Skeletal muscle tissue (tissue), 4 donors: ENCODE results near the gene SLC6A19. TPM values are rescaled to one million over a fixed set of nuclear protein-coding genes. Genes with fewer than 3 reads are reported as not detected.

ENCODE experiments used
- H3K27ac ChIP-seq: one replicate; pipeline ENCODE4 v1.7.0; 2013; ENCODE audit warnings: mild to moderate bottlenecking, low read depth, low read length, inconsistent platforms
- H3K27me3 ChIP-seq, 3 donors: one replicate each; pipeline ENCODE4 v1.7.0; 2013; ENCODE audit warnings: low read length in 3 of 3; ENCODE audit not compliant: control insufficient read depth in 3 of 3, insufficient read depth in 3 of 3
- H3K36me3 ChIP-seq, 3 donors: one replicate each; pipeline ENCODE4 v1.7.0; 2013; ENCODE audit warnings: low read length in 3 of 3; ENCODE audit not compliant: control insufficient read depth in 3 of 3, insufficient read depth in 3 of 3
- H3K4me1 ChIP-seq, 3 donors: one replicate each; pipeline ENCODE4 v1.7.0; 2013; ENCODE audit warnings: low read length in 3 of 3, mild to moderate bottlenecking in 3 of 3; ENCODE audit not compliant: control insufficient read depth in 3 of 3, insufficient read depth in 3 of 3
- H3K4me3 ChIP-seq, 3 donors: one replicate each; pipeline ENCODE4 v1.7.0; 2013; ENCODE audit warnings: low read length in 3 of 3
- H3K9ac ChIP-seq, 3 donors: one replicate each; pipeline ENCODE4 v1.7.0; 2013; ENCODE audit warnings: low read length in 3 of 3, mild to moderate bottlenecking in 3 of 3, moderate library complexity in 2 of 3, low read depth in 1 of 3
- H3K9me3 ChIP-seq, 3 donors: one replicate each; pipeline ENCODE4 v1.7.0; 2013; ENCODE audit warnings: low read length in 3 of 3; ENCODE audit not compliant: control insufficient read depth in 3 of 3
- total RNA-seq: library from RNA; depleted of rRNA; stranded (reverse); fragments of >200 nt; gene quantifications from one replicate; pipeline ENCODE4 v1.2.3, GENCODE V29; 2014
- donor health status: Osteomylitis.

SLC6A19 gene
- total RNA-seq, 1 donor from 2014 or later = under 0.01 TPM

DNA sequence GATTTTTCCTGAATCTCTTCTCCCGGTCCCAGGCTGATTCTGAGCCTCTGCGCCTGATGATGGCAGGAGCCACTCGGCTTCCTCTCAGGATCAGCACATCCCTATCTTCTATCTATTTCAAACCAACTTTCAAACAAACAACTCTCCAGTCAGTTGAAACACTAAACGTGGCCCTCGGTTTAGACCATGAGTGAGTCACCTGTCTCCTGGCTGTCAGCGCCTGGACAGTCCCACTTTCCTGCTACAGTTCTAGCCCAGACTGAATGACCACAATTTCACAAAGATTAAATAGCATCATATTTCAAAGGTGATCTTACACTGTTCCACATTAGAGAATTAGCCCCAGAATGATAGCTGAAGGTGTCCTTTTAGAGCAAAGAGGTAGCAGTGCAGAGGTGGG, 6.2 kb downstream of the SLC6A19 start:
- H3K9ac ChIP-seq = no peak overlapping the region
- H3K27ac ChIP-seq = no peak overlapping the region
- H3K27me3 ChIP-seq = peaks cover 46 to 55% (median 54%) of the 10 kb centered on the region in 3 donors
- no peak overlapping the region for H3K4me3 ChIP-seq
- no peaks in the 10 kb centered on the region for H3K4me1 ChIP-seq
- H3K36me3 ChIP-seq = no peaks in the 10 kb centered on the region
- peaks cover 0 to 3% (median 0%) of the 10 kb centered on the region in 3 donors for H3K9me3 ChIP-seq

DNA sequence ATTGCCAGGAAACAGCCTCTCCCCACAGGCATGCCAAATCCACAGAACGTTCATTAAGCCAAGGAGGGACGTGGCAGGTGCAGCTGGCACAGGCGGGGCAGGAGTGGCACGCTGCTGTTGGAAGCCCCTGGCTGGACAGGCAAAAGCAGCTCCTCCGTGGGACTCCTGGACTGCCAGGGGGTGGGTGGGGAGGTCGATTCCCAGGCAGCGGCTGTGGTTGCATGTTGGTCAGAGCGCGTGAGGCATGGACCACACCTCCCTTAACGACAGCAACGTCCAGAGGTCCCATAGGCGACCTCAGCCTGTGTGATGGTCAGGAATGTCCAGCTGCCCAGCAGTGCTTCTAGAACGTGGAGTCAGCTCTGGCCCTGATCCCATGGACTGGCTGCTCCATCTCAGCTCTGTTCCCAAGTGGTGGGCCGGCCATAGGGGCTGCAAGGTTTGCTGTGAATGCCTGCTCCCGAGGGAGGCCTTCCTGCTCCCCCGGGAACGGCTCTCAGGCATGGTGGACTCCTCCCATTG, 6.9 kb downstream of the SLC6A19 start:
- no peaks in the 10 kb centered on the region for H3K4me1 ChIP-seq
- H3K36me3 ChIP-seq = no peaks in the 10 kb centered on the region
- peaks cover 44 to 55% (median 54%) of the 10 kb centered on the region in 3 donors for H3K27me3 ChIP-seq
- peaks cover 0 to 3% (median 0%) of the 10 kb centered on the region in 3 donors for H3K9me3 ChIP-seq
- no peak overlapping the region for H3K4me3 ChIP-seq
- H3K27ac ChIP-seq = no peak overlapping the region
- H3K9ac ChIP-seq = no peak overlapping the region

DNA sequence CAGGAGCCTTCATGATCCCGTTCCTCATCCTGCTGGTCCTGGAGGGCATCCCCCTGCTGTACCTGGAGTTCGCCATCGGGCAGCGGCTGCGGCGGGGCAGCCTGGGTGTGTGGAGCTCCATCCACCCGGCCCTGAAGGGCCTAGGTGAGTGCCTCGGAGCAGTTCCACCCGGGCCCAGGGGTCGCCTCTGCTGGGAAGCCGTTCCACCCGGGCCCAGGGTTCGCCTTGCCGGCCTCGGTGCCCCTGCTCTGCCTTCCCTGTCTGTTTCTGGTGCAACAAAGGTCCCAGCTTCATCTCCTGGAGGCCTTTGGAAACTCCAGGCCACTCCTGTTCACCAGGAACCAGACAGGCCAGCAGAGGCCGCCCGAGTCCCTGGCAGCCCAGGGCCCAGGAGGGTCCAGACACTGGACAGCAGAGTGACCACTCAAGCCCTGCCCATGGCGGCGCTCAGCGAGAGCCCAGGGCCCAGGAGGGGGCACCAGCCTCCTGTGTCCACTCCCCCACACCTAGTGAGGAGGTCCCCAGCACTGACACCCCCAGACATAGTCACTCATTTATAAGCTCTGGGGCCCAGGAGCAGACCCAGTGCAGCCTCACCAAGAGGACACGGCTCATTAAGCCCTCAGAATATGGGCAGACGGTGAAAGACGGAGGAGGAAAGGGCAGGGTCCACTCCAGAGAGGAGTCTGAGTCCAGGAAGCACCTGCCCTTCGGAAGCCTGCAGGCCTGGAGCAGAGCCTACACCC, 7.5 kb downstream of the SLC6A19 start:
- Histone ChIP-seq H3K4me1 (no peaks in the 10 kb centered on the region), H3K27me3 (peaks cover 44 to 54% (median 53%) of the 10 kb centered on the region in 3 donors), H3K36me3 (no peaks in the 10 kb centered on the region), H3K4me3 (no peak overlapping the region), H3K27ac (no peak overlapping the region), H3K9ac (no peak overlapping the region), H3K9me3 (peaks cover 0 to 3% (median 0%) of the 10 kb centered on the region in 3 donors)

DNA sequence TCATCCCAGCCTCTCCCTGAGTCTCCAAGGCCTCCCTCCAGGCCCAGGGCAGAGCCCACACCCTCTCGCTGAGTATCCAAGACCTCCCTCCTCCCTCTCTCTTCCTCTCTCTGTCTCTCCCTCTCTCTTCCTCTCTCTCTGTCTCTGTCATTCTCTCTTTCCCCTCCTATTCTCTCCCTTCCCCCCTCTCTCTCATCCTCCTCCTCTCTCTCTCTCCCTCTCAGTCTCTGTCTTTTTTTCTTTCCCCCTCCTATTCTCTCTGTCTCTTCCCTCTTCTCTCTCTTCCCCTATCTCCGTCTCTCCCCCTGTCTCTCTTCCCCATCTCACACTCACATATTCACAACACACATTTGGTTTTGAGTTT, 8.1 kb downstream of the SLC6A19 start:
- Histone ChIP-seq H3K27me3 (peaks cover 41 to 53% (median 48%) of the 10 kb centered on the region in 3 donors), H3K36me3 (no peaks in the 10 kb centered on the region), H3K27ac (no peak overlapping the region), H3K9me3 (peaks cover 0 to 3% (median 0%) of the 10 kb centered on the region in 3 donors), H3K9ac (no peak overlapping the region), H3K4me1 (no peaks in the 10 kb centered on the region), H3K4me3 (no peak overlapping the region)

DNA sequence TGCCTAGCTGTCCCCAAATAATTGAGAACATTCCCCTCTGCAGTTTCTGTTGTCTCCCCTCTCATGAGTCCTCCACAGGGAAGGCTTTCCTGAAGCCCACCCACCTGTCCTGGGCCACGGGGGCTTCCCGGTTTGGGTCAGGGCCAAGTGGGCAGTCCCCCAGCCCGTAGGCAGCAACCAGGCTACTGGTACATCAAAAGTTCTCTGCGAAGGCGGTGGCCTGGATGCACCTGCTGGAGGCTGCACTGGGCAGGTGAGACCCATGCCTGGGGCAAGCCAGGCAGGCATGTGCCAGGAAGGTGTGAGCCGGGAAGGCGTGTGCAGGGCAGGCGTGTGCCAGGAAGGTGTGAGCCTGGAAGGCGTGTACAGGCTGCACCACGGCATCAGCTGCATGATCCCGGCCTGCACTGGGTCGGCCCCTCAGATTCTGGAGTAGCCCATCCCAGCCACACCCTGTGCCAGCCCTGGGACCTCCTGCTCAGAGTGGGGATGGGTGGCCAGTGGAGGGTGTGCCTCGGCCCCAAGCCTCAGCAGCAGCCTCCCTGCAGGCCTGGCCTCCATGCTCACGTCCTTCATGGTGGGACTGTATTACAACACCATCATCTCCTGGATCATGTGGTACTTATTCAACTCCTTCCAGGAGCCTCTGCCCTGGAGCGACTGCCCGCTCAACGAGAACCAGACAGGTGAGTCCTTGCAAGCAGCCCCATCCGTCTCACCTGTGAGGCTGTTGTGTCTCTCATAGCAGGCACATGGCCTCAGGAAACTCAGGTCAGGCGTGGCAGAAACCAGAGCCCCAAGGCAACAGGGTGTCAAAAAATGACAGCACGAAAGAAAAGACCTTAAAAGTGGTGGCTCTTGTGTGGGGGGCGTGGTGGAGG, 8.7 kb downstream of the SLC6A19 start:
- Histone ChIP-seq H3K4me1 (no peaks in the 10 kb centered on the region), H3K27me3 (peaks cover 36 to 54% (median 42%) of the 10 kb centered on the region in 3 donors), H3K27ac (no peak overlapping the region), H3K4me3 (no peak overlapping the region), H3K9ac (no peak overlapping the region), H3K36me3 (no peaks in the 10 kb centered on the region), H3K9me3 (peaks cover 0 to 3% (median 0%) of the 10 kb centered on the region in 3 donors)

DNA sequence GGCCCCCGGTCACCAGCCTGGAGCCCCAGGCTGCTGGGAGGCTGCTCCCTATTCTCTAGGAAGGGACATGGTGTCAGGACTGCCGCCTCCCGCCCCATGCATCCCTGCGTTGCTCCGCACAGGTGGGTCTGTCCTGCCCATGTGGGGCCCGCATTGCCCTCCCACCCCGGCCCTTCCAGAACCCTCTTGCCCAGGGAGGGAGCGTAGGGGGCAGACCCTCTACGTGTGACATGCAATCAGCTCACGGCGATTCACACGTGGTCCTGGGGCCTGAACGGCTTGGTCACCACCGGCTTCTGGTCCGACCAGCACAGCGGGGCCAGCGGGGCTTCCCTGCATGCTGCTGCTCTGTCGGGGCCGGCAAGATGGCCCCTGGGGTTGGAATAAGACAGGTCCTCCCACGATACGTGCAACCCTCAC, 9.4 kb downstream of the SLC6A19 start:
- Histone ChIP-seq H3K36me3 (no peaks in the 10 kb centered on the region), H3K4me3 (no peak overlapping the region), H3K9ac (no peak overlapping the region), H3K27me3 (peaks cover 33 to 50% (median 41%) of the 10 kb centered on the region in 3 donors), H3K9me3 (peaks cover 3 to 4% (median 3%) of the 10 kb centered on the region in 3 donors), H3K27ac (no peak overlapping the region), H3K4me1 (no peaks in the 10 kb centered on the region)

GRCh38 chr5:1211701-1212100, 10.3 kb downstream of the SLC6A19 start:
- Histone ChIP-seq H3K4me3 (no peak overlapping the region), H3K36me3 (no peaks in the 10 kb centered on the region), H3K9ac (no peak overlapping the region), H3K27ac (no peak overlapping the region), H3K27me3 (peaks cover 26 to 50% (median 35%) of the 10 kb centered on the region in 3 donors), H3K9me3 (peaks cover 3 to 10% (median 4%) of the 10 kb centered on the region in 3 donors), H3K4me1 (no peaks in the 10 kb centered on the region)

- no peak overlapping the region for H3K9ac ChIP-seq
- no peak overlapping the region for H3K27ac ChIP-seq
- no peaks in the 10 kb centered on the region for H3K36me3 ChIP-seq
- no peaks in the 10 kb centered on the region for H3K4me1 ChIP-seq
- H3K27me3 ChIP-seq = peaks cover 21 to 44% (median 33%) of the 10 kb centered on the region in 3 donors
- peaks cover 3 to 11% (median 4%) of the 10 kb centered on the region in 3 donors for H3K9me3 ChIP-seq
- H3K4me3 ChIP-seq = no peak overlapping the region
These were observed 10.9 kb downstream of the SLC6A19 start for GRCh38 chr5:1212271-1212670.

DNA sequence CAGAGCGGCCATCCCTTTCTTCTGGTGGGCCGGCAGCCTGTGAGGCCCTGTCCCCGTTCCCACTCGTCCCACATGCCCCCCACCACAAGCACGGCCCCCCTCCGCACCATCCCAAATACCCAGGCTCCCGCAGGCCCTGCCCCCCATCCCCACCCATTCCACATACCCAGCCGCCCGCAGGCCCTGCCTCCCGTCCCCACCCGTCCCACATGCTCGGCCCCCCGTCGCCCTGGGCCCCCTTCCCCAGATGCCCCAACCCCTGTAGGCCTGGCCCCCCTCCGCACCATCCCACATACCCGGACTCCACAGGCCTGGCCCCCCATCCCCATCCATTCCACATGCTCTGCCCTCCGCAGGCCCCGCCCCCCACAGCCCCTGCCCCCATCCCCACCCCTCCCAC, 11.5 kb downstream of the SLC6A19 start:
- Histone ChIP-seq H3K27me3 (peaks cover 15 to 38% (median 28%) of the 10 kb centered on the region in 3 donors), H3K27ac (no peak overlapping the region), H3K4me3 (no peak overlapping the region), H3K9ac (no peak overlapping the region), H3K4me1 (no peaks in the 10 kb centered on the region), H3K36me3 (no peaks in the 10 kb centered on the region), H3K9me3 (peaks cover 3 to 11% (median 4%) of the 10 kb centered on the region in 3 donors)
